Measurements from ENCODE around the gene SALL1. TPM values are rescaled to one million over a fixed set of nuclear protein-coding genes. Genes with fewer than 3 reads are reported as not detected.

The SALL1 gene
- polyA plus RNA-seq, 1 of the 3 experiments (the other 2 are of a cell fraction), result 0.02 TPM

DNA sequence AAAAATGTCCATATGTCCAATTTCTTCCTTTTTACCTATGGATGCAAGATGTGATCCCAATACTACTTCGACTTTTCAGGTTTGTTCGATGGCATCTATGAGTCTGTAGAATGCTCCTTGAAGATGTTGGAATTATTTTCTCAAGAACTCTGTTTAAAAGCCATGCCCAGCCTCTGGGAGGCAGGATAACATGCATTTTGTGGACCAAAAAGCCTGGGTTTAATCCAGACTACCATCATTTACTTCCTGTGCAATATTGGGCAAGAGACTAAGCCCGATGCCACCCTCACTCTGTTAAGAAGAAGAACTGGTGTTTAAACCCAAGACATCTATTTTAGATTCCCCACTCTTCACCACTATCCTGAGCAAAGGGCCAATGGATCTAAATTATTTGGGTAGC, 42.8 kb upstream of the SALL1 start:
- POLR2A ChIA-PET, result no interaction called here
- Histone ChIP-seq H3K27me3 (ENCODE audit: insufficient read depth) (no peaks in the 10 kb centered on the region), H3K9me2 (no peaks in the 10 kb centered on the region), H3K27ac (ENCODE audit: low read depth in 2 of 2, low read length in 1 of 2) (no peak overlapping the region), H3K4me2 (no peak overlapping the region), H3K9ac (no peak overlapping the region), H3K4me3 (ENCODE audit: low read depth in 2 of 2, low read length in 1 of 2) (no peak overlapping the region), H3K79me2 (ENCODE audit: insufficient read depth) (no peaks in the 10 kb centered on the region), H3K4me1 (ENCODE audit: control insufficient read depth in 1 of 2, insufficient read depth in 2 of 2, low read depth in 1 of 2, low read length in 1 of 2) (no peaks in the 10 kb centered on the region), H4K20me1 (ENCODE audit: insufficient read depth) (no peaks in the 10 kb centered on the region), H3F3A (replicated peaks; ENCODE audit: insufficient read depth) (no peaks in the 10 kb centered on the region), H3K9me3 (no peaks in the 10 kb centered on the region), H2AFZ (ENCODE audit: low read depth) (no peak overlapping the region), H3K36me3 (replicated peaks in 1 of 2; ENCODE audit: control insufficient read depth in 1 of 2, insufficient read depth in 2 of 2, low read length in 1 of 2) (no peaks in the 10 kb centered on the region)
- DNase-seq, result no peak
- 50% methylated on average over 3 of the region's 3 CpGs for WGBS (ENCODE audit: low lambda C conversion rate)
- CTCF ChIA-PET, result no interaction called here
- TF ChIP-seq NFIC (IDR thresholded peaks at IDR 0.05; ENCODE audit: borderline replicate concordance) (no peak), SMC3 (IDR thresholded peaks at IDR 0.05; ENCODE audit: low read depth, low read length) (no peak)
- TF ChIP-seq, protein P1, sequence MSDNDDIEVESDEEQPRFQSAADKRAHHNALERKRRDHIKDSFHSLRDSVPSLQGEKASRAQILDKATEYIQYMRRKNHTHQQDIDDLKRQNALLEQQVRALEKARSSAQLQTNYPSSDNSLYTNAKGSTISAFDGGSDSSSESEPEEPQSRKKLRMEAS (IDR thresholded peaks at IDR 0.05; ENCODE audit: low read depth), result no peak

DNA sequence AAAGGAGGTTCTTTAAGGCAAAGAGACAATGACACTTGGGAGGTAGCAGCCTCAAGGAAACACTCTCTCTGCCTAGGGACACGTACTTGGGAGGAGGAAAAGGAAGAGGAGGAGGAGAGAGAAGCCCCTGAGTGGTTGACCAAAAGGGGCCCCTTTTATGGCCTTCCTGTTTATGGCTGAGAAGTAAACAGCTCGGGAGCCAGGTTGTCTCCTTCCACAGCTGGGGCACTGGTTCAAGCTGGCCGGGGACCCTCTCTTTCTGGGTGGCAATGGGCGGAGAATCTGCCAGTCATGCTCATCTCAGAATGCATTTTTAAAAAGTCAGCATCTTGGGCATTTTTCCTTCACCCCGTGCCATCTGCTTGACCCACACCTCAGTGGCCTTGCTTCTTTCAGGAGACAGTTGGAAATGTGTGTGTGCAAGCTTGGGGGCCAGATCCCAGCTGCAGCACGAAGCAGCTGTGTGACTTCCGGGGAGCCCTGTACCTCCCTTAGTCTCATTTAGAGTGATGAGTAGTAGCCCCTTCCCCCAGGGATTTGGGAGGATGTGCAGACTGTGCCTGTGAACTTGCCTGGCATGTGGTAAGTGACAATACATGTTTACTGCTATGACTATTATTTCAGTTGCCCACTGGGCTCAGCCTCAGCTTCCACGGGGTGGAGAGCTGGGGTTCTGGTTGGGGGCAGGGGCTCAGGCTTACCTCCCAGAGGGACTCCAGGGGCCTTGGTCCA, 33.8 kb upstream of the SALL1 start:
- H3K79me2 ChIP-seq (ENCODE audit: insufficient read depth), result no peaks in the 10 kb centered on the region
- H3K4me3 ChIP-seq (ENCODE audit: low read depth in 2 of 2, low read length in 1 of 2), result no peak overlapping the region
- H3K9me3 ChIP-seq, result no peaks in the 10 kb centered on the region
- H2AFZ ChIP-seq (ENCODE audit: low read depth), result no peak overlapping the region
- no peaks in the 10 kb centered on the region for H4K20me1 ChIP-seq (ENCODE audit: insufficient read depth)
- TF ChIP-seq, protein P2, sequence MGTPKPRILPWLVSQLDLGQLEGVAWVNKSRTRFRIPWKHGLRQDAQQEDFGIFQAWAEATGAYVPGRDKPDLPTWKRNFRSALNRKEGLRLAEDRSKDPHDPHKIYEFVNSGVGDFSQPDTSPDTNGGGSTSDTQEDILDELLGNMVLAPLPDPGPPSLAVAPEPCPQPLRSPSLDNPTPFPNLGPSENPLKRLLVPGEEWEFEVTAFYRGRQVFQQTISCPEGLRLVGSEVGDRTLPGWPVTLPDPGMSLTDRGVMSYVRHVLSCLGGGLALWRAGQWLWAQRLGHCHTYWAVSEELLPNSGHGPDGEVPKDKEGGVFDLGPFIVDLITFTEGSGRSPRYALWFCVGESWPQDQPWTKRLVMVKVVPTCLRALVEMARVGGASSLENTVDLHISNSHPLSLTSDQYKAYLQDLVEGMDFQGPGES (IDR thresholded peaks at IDR 0.05; ENCODE audit: low read depth, low read length), result no peak
- TF ChIP-seq, protein P3, sequence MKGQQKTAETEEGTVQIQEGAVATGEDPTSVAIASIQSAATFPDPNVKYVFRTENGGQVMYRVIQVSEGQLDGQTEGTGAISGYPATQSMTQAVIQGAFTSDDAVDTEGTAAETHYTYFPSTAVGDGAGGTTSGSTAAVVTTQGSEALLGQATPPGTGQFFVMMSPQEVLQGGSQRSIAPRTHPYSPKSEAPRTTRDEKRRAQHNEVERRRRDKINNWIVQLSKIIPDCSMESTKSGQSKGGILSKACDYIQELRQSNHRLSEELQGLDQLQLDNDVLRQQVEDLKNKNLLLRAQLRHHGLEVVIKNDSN (IDR thresholded peaks at IDR 0.05; ENCODE audit: borderline replicate concordance, low read depth), result no peak
- TF ChIP-seq, protein P4, sequence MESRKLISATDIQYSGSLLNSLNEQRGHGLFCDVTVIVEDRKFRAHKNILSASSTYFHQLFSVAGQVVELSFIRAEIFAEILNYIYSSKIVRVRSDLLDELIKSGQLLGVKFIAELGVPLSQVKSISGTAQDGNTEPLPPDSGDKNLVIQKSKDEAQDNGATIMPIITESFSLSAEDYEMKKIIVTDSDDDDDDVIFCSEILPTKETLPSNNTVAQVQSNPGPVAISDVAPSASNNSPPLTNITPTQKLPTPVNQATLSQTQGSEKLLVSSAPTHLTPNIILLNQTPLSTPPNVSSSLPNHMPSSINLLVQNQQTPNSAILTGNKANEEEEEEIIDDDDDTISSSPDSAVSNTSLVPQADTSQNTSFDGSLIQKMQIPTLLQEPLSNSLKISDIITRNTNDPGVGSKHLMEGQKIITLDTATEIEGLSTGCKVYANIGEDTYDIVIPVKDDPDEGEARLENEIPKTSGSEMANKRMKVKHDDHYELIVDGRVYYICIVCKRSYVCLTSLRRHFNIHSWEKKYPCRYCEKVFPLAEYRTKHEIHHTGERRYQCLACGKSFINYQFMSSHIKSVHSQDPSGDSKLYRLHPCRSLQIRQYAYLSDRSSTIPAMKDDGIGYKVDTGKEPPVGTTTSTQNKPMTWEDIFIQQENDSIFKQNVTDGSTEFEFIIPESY (IDR thresholded peaks at IDR 0.05; ENCODE audit: borderline replicate concordance, low read depth), result no peak
- no peak for TF ChIP-seq SIN3A (IDR thresholded peaks at IDR 0.05; ENCODE audit: borderline replicate concordance, low read depth, low read length)
- TF ChIP-seq CHD2 (IDR thresholded peaks at IDR 0.05; ENCODE audit: low read length, partially characterized antibody), result no peak
- TF ChIP-seq RFX5 (IDR thresholded peaks at IDR 0.05; ENCODE audit: low read length), result no peak
- TF ChIP-seq, protein P1 (IDR thresholded peaks at IDR 0.05; ENCODE audit: low read depth), result no peak
- TF ChIP-seq, protein P5, sequence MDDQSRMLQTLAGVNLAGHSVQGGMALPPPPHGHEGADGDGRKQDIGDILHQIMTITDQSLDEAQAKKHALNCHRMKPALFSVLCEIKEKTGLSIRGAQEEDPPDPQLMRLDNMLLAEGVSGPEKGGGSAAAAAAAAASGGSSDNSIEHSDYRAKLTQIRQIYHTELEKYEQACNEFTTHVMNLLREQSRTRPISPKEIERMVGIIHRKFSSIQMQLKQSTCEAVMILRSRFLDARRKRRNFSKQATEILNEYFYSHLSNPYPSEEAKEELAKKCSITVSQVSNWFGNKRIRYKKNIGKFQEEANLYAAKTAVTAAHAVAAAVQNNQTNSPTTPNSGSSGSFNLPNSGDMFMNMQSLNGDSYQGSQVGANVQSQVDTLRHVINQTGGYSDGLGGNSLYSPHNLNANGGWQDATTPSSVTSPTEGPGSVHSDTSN (IDR thresholded peaks at IDR 0.05), result no peak
- no peak for TF ChIP-seq SMC3 (IDR thresholded peaks at IDR 0.05; ENCODE audit: low read depth, low read length)
- TF ChIP-seq TCF12 (IDR thresholded peaks at IDR 0.05), result no peak
- no peak for TF ChIP-seq RCOR1 (IDR thresholded peaks at IDR 0.05; ENCODE audit: low read length)
- no peak for TF ChIP-seq NFIC (IDR thresholded peaks at IDR 0.05; ENCODE audit: borderline replicate concordance)
- no peak for TF ChIP-seq RAD21 (IDR thresholded peaks at IDR 0.05; ENCODE audit: low read length)
- TF ChIP-seq MEF2A (IDR thresholded peaks at IDR 0.05; ENCODE audit: borderline replicate concordance, low read depth), result no peak
- CTCF ChIA-PET, result no interaction called here
- no peak overlapping the region for H3K9ac ChIP-seq
- H3K4me1 ChIP-seq (ENCODE audit: control insufficient read depth in 1 of 2, insufficient read depth in 2 of 2, low read depth in 1 of 2, low read length in 1 of 2), result no peaks in the 10 kb centered on the region
- no peaks in the 10 kb centered on the region for H3K9me2 ChIP-seq
- H3K4me2 ChIP-seq, result no peak overlapping the region
- no peaks in the 10 kb centered on the region for H3F3A ChIP-seq (replicated peaks; ENCODE audit: insufficient read depth)
- H3K36me3 ChIP-seq (replicated peaks in 1 of 2; ENCODE audit: control insufficient read depth in 1 of 2, insufficient read depth in 2 of 2, low read length in 1 of 2), result no peaks in the 10 kb centered on the region
- 4% methylated on average over 7 of the region's 8 CpGs for WGBS (ENCODE audit: low lambda C conversion rate)
- H3K27ac ChIP-seq (ENCODE audit: low read depth in 2 of 2, low read length in 1 of 2), result no peak overlapping the region
- H3K27me3 ChIP-seq (ENCODE audit: insufficient read depth), result no peaks in the 10 kb centered on the region
- POLR2A ChIA-PET, result no interaction called here
- no peak for DNase-seq
